Endothelial cell of umbilical vein (primary cell): ENCODE measurements around the gene CLNS1A. TPM values are rescaled to one million over a fixed set of nuclear protein-coding genes. Genes with fewer than 3 reads are reported as not detected.

ENCODE experiments used
- BruUV-seq: library from RNA; stranded (reverse); fragments of 400-500 nt; replicated peaks from 2 replicates; lab custom pipeline; 2021; lab: Mats Ljungman, UMichigan
- CTCF ChIA-PET: fragments of 300-600, 350-600 bp; sonication (Branson Sonifier 250); formaldehyde crosslinking; loops from one replicate; lab custom pipeline; 2021; ENCODE audit warnings: antibody characterized with exemption, inconsistent platforms; lab: Charles Lee
- POLR2A ChIA-PET: fragments of 300-600, 350-600 bp; sonication (Branson Sonifier 250); formaldehyde crosslinking; loops from one replicate; lab custom pipeline; 2021; ENCODE audit warnings: antibody characterized with exemption, inconsistent platforms; lab: Charles Lee
- DNase-seq: peaks from one replicate; pipeline ENCODE4 v3.0.0-alpha.2; 2011; ENCODE audit warnings: low read depth, low spot score
- FAIRE-seq: peaks from 2 replicates; lab custom pipeline; 2011; peaks lifted over from hg19 to GRCh38; lab: Jason Lieb, UNC
- H2AFZ ChIP-seq: 2 replicates; pipeline ENCODE4 v1.6.0; 2012; ENCODE audit warnings: low read depth, low read length, control low read depth, inconsistent platforms
- H3K27ac ChIP-seq: 2 replicates; pipeline ENCODE4 v1.5.1; 2011; ENCODE audit warnings: low read depth, mild to moderate bottlenecking, control low read depth, low read length, moderate library complexity; ENCODE audit not compliant: insufficient read depth
- H3K27me3 ChIP-seq, 2 experiments: 2 replicates each; pipeline versions ENCODE4 v1.6.0 to v1.6.1; 2011; ENCODE audit warnings: low read length in 2 of 2, mixed read lengths in 1 of 2; ENCODE audit not compliant: control insufficient read depth in 2 of 2, insufficient read depth in 2 of 2
- H3K36me3 ChIP-seq, 2 experiments: 2 replicates in 1 of 2; 3 replicates in 1 of 2; pipeline ENCODE4 v1.5.1; 2011; ENCODE audit warnings: low read length in 2 of 2, mild to moderate bottlenecking in 1 of 2, moderate library complexity in 1 of 2; ENCODE audit not compliant: control insufficient read depth in 2 of 2, insufficient read depth in 2 of 2; ENCODE audit errors: extremely low read depth in 1 of 2
- H3K4me1 ChIP-seq: 3 replicates; pipeline ENCODE4 v1.5.1; 2011; ENCODE audit warnings: mild to moderate bottlenecking, low read length; ENCODE audit not compliant: control insufficient read depth, insufficient read depth; ENCODE audit errors: extremely low read depth
- H3K4me2 ChIP-seq: 2 replicates; pipeline ENCODE4 v1.6.1; 2011; ENCODE audit warnings: low read length, control low read depth, mixed read lengths; ENCODE audit not compliant: insufficient read depth
- H3K4me3 ChIP-seq, 3 experiments: fragments of 200-600 bp in 1 of 3; sonication (generic), shearing (Covaris generic) in 1 of 3; replicated peaks in 1 of 3; 2 replicates each; pipeline ENCODE4 v1.5.1; 2011 to 2016; ENCODE audit warnings: control low read depth in 3 of 3, low read length in 3 of 3, mild to moderate bottlenecking in 2 of 3, inconsistent platforms in 1 of 3, low read depth in 1 of 3, moderate library complexity in 1 of 3; ENCODE audit not compliant: insufficient read depth in 1 of 3
- H3K79me2 ChIP-seq: 2 replicates; pipeline ENCODE4 v1.6.0; 2012; ENCODE audit warnings: low read length, inconsistent platforms; ENCODE audit not compliant: control insufficient read depth, insufficient read depth
- H3K9ac ChIP-seq: replicated peaks from 2 replicates; pipeline ENCODE3; 2011; ENCODE audit warnings: low read length, control low read depth; ENCODE audit not compliant: insufficient read depth; ENCODE audit errors: extremely low read depth
- H3K9me1 ChIP-seq: replicated peaks from 3 replicates; pipeline ENCODE4 v1.6.0; 2011; ENCODE audit warnings: mild to moderate bottlenecking, low read length; ENCODE audit not compliant: control insufficient read depth, insufficient read depth; ENCODE audit errors: extremely low read depth
- H3K9me3 ChIP-seq: replicated peaks from 2 replicates; pipeline ENCODE4 v1.5.1; 2012; ENCODE audit warnings: low read length, inconsistent platforms; ENCODE audit not compliant: control insufficient read depth, insufficient read depth
- H4K20me1 ChIP-seq: replicated peaks from 2 replicates; pipeline ENCODE3; 2011; ENCODE audit warnings: mild to moderate bottlenecking, low read length; ENCODE audit not compliant: control insufficient read depth, insufficient read depth; ENCODE audit errors: extremely low read depth
- EZH2 ChIP-seq: IDR thresholded peaks from 2 replicates; pipeline ENCODE4 v1.6.1; 2012; ENCODE audit warnings: borderline replicate concordance, low read depth, mild to moderate bottlenecking, moderate library complexity, low read length, inconsistent platforms; ENCODE audit not compliant: severe bottlenecking
- FOS ChIP-seq: IDR thresholded peaks from 2 replicates; pipeline ENCODE4 v1.6.1; 2011; ENCODE audit warnings: mild to moderate bottlenecking, low read length, moderate library complexity, borderline replicate concordance; ENCODE audit not compliant: insufficient read depth
- GATA2 ChIP-seq: IDR thresholded peaks from 2 replicates; pipeline ENCODE4 v1.7.0; 2011; ENCODE audit warnings: low read depth, mild to moderate bottlenecking, moderate library complexity, mixed read lengths, low read length; ENCODE audit not compliant: insufficient read length, insufficient read depth
- JUN ChIP-seq: IDR thresholded peaks from 2 replicates; pipeline ENCODE4 v1.6.1; 2011; ENCODE audit warnings: borderline replicate concordance, low read depth; ENCODE audit not compliant: insufficient read length, insufficient read depth
- MYC ChIP-seq: IDR thresholded peaks from one replicate; pipeline ENCODE4 v1.6.1; 2011; ENCODE audit warnings: mild to moderate bottlenecking, low read depth, low read length
- POLR2A ChIP-seq: IDR thresholded peaks from 2 replicates; pipeline ENCODE4 v1.6.1; 2012; ENCODE audit warnings: low read depth, mild to moderate bottlenecking, control low read depth, low read length
- POLR2AphosphoS5 ChIP-seq: IDR thresholded peaks from 2 replicates; pipeline ENCODE4 v1.6.1; 2012; ENCODE audit warnings: low read depth, mild to moderate bottlenecking, control low read depth, low read length, moderate library complexity; ENCODE audit not compliant: insufficient read depth
- dilution Hi-C: fragments of 300-500 bp; cut with MboI; formaldehyde crosslinking; loops from one replicate; pipeline ENCODE4 v1.15.0; 2019; ENCODE audit warnings: low sequenced_read_pairs; ENCODE audit not compliant: extremely low pct_ligation_motif_present
- intact Hi-C: fragments of 100-400 bp; cut with micrococcal nuclease; formaldehyde crosslinking; loops from one replicate; pipeline ENCODE4 v1.10.0; 2022
- polyA plus RNA-seq, 4 experiments: library from polyadenylated mRNA; depleted of rRNA in 3 of 4; stranded (reverse) in 3 of 4; unstranded in 1 of 4; fragments of >200 nt; gene quantifications; 2 replicates each; pipeline versions ENCODE4 v1.2.1 to v1.2.3, GENCODE V29; 2011 to 2012; ENCODE audit warnings: missing spikeins in 1 of 4
- total RNA-seq: library from RNA; stranded (reverse); gene quantifications from 2 replicates; pipeline ENCODE4 v1.2.3, GENCODE V29; 2021
- TF ChIP-seq, protein P1 (sequence below): IDR thresholded peaks from 2 replicates; pipeline ENCODE4 v1.6.1; 2011; ENCODE audit not compliant: insufficient read depth, insufficient read length
- TF ChIP-seq, protein P2 (sequence below), 2 donors: IDR thresholded peaks; 1 replicate in 1 of 2; 2 replicates in 1 of 2; pipeline ENCODE4 v1.5.1; 2011; ENCODE audit warnings: low read length in 2 of 2, mild to moderate bottlenecking in 2 of 2, moderate library complexity in 2 of 2, control low read depth in 1 of 2, inconsistent platforms in 1 of 2, low read depth in 1 of 2; ENCODE audit not compliant: insufficient read depth in 1 of 2; ENCODE audit errors: extremely low read depth in 1 of 2

The CLNS1A gene
- total and polyA plus RNA-seq, 2 donors (not counting 3 experiments of a cell fraction or from before 2014, with no cell fraction given) = 84.5 to 99.7 TPM

GRCh38 chr11:77642228-77642627, 4.6 kb upstream of the CLNS1A start:
- Histone ChIP-seq H3K4me2 (no peak overlapping the region), H3K9ac (no peak overlapping the region), H3K4me1 (no peaks in the 10 kb centered on the region), H4K20me1 (no peaks in the 10 kb centered on the region), H3K79me2 (peaks cover 3% of the 10 kb centered on the region), H2AFZ (no peak overlapping the region), H3K36me3 (no peaks in the 10 kb centered on the region), H3K9me3 (no peaks in the 10 kb centered on the region), H3K27ac (no peak overlapping the region), H3K4me3 (no peak overlapping the region), H3K27me3 (no peaks in the 10 kb centered on the region), H3K9me1 (no peaks in the 10 kb centered on the region)
- BruUV-seq = no TSS peak
- ChIA-PET POLR2A (no interaction called here), CTCF (no interaction called here)
- TF ChIP-seq MYC = no peak
- TF ChIP-seq, protein P1, sequence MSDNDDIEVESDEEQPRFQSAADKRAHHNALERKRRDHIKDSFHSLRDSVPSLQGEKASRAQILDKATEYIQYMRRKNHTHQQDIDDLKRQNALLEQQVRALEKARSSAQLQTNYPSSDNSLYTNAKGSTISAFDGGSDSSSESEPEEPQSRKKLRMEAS = no peak
- TF ChIP-seq JUN = no peak
- dilution Hi-C loops (no loop called here), intact Hi-C loops (no loop called here)
- FAIRE-seq = no peak
- DNase-seq = no peak

DNA sequence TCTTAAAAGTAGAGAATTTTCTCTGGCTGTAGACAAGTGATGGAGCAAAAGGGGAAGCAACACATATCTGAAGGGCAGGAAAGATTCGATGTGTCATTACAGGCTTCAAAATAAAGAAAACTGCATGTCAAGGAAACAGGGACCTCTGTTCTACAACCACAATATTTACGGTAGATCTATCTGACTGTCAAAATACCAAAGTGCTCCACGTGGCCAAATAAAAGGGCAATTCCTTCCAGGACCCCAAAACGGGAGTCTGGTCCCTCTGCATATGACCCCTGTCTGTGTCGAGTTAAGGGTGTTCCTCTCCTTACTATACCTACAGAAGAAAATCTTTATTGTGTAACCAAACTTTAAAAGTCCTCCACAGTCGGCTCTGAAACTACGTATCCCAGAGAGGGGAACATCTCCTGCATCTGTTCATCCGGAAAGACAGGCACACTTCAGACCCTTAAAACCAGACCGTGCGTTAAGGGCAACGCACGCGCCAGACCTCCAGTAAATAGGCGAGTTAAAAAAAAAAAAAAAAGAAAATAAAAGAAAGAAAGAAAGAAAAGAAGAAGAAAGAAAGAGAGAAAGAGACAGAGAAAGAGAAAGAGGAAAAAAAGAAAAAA, 756 bp downstream of the CLNS1A start:
- FAIRE-seq (no peak), DNase-seq (peak; percentile 13)
- no peaks in the 10 kb centered on the region for H3K27me3 ChIP-seq
- no peaks in the 10 kb centered on the region for H3K36me3 ChIP-seq
- TF ChIP-seq MYC (no peak), EZH2 (no peak), FOS (no peak), GATA2 (no peak), POLR2A (no peak), POLR2AphosphoS5 (no peak), JUN (no peak)
- TF ChIP-seq, protein P1 = no peak
- TF ChIP-seq, protein P2, sequence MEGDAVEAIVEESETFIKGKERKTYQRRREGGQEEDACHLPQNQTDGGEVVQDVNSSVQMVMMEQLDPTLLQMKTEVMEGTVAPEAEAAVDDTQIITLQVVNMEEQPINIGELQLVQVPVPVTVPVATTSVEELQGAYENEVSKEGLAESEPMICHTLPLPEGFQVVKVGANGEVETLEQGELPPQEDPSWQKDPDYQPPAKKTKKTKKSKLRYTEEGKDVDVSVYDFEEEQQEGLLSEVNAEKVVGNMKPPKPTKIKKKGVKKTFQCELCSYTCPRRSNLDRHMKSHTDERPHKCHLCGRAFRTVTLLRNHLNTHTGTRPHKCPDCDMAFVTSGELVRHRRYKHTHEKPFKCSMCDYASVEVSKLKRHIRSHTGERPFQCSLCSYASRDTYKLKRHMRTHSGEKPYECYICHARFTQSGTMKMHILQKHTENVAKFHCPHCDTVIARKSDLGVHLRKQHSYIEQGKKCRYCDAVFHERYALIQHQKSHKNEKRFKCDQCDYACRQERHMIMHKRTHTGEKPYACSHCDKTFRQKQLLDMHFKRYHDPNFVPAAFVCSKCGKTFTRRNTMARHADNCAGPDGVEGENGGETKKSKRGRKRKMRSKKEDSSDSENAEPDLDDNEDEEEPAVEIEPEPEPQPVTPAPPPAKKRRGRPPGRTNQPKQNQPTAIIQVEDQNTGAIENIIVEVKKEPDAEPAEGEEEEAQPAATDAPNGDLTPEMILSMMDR (IDR thresholded peaks at IDR 0.05; ENCODE audit: extremely low read depth in 1 of 2, insufficient read depth in 1 of 2, low read depth in 1 of 2, low read length in 2 of 2) = no peak
- dilution Hi-C loops (no loop called here), intact Hi-C loops (loop anchor here (1.0 to 2.0 kb wide), 2 partner anchors 183 to 410 kb away; partner anchors contain the start of gene RSF1)
- no peaks in the 10 kb centered on the region for H4K20me1 ChIP-seq
- H3K9me1 ChIP-seq = no peaks in the 10 kb centered on the region
- H3K27ac ChIP-seq = peak overlapping the region; percentile 49
- POLR2A ChIA-PET = no interaction called here
- peak overlapping the region; percentile 83 for H3K9ac ChIP-seq
- no peaks in the 10 kb centered on the region for H3K9me3 ChIP-seq
- peak overlapping the region; percentile 98 for H3K4me2 ChIP-seq
- CTCF ChIA-PET = no interaction called here
- BruUV-seq = TSS peak; percentile 61
- peaks cover 45% of the 10 kb centered on the region for H3K79me2 ChIP-seq
- H2AFZ ChIP-seq = no peak overlapping the region
- H3K4me1 ChIP-seq = peaks cover 7% of the 10 kb centered on the region
- peak overlapping the region; percentile 61 to 88 (median 86) for H3K4me3 ChIP-seq
